ENCODE measurements around the gene LETM1.

DNA sequence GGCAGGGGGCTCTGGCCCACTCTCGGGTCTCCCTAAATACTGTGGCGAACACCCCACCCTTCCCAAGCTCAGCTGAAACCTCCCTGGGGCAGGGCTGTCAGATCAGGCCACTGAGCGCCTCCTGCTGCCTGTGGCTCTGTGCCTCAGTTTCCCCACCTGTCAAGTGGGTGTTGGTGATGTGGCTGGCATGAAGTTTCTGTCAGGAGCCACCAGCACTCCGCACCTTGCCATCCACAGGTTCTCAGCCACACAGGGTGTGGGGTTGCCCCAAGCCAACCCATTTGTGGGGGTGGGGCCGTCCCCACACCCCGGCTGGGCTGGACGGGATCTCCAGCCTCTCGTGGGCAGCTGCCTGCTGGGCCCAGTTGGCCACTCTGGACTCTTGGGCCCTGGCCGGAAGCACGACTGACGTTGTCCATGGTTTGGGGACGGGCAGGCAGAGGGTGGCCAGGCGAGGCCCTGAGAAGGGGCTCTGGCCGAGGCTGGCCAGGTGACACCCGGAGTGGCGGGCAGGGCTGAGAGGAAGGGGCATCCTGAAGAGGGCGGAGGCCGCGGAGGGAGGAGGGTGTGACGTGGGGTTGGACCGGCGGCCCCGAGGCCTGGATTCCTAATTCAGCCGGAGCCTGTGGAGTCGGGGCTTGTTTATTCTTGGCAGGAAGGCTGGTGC lies 68.4 kb downstream of the LETM1 start:
- TF ChIP-seq, protein P1, sequence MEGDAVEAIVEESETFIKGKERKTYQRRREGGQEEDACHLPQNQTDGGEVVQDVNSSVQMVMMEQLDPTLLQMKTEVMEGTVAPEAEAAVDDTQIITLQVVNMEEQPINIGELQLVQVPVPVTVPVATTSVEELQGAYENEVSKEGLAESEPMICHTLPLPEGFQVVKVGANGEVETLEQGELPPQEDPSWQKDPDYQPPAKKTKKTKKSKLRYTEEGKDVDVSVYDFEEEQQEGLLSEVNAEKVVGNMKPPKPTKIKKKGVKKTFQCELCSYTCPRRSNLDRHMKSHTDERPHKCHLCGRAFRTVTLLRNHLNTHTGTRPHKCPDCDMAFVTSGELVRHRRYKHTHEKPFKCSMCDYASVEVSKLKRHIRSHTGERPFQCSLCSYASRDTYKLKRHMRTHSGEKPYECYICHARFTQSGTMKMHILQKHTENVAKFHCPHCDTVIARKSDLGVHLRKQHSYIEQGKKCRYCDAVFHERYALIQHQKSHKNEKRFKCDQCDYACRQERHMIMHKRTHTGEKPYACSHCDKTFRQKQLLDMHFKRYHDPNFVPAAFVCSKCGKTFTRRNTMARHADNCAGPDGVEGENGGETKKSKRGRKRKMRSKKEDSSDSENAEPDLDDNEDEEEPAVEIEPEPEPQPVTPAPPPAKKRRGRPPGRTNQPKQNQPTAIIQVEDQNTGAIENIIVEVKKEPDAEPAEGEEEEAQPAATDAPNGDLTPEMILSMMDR (IDR thresholded peaks at IDR 0.05): no peak
- TF ChIP-seq POLR2A (IDR thresholded peaks at IDR 0.05) (no peak), POLR2AphosphoS5 (IDR thresholded peaks at IDR 0.05) (no peak)
